Gastrocnemius medialis (tissue), 4 donors: ENCODE data around the gene A3GALT2. TPM values are rescaled to one million over a fixed set of nuclear protein-coding genes. Genes with fewer than 3 reads are reported as not detected.

Source experiments
- ATAC-seq, 2 donors: fragments of 150-250 bp; one replicate each; pipeline ENCODE4 v1.9.1; 2016
- DNase-seq, 2 donors: peaks; one replicate each; pipeline ENCODE4 v3.0.0-alpha.2; 2019
- H3K27ac ChIP-seq, 4 donors: fragments of 200-600 bp; sonication (generic); 1 replicate in 1 of 4; 2 replicates in 3 of 4; pipeline ENCODE4 v1.5.1; 2016 to 2018; ENCODE audit warnings: mild to moderate bottlenecking in 2 of 4, moderate library complexity in 1 of 4
- H3K27me3 ChIP-seq, 3 donors: fragments of 200-600 bp; sonication (generic) in 2 of 3; 1 replicate in 1 of 3; 2 replicates in 2 of 3; pipeline versions ENCODE4 v1.5.1 to v1.6.0; 2016 to 2019; ENCODE audit warnings: mild to moderate bottlenecking in 1 of 3, moderate library complexity in 1 of 3
- H3K36me3 ChIP-seq, 2 donors: fragments of 200-600 bp; sonication (generic) in 1 of 2; one replicate each; pipeline ENCODE4 v1.5.1; 2017 to 2018
- H3K4me1 ChIP-seq, 2 donors: fragments of 200-600 bp; sonication (generic) in 1 of 2; one replicate each; pipeline ENCODE4 v1.5.1; 2016 to 2017; ENCODE audit warnings: mild to moderate bottlenecking in 2 of 2
- H3K4me3 ChIP-seq, 4 donors: fragments of 200-600 bp; sonication (generic) in 3 of 4; 1 replicate in 1 of 4; 2 replicates in 3 of 4; pipeline ENCODE4 v1.5.1; 2016 to 2019; ENCODE audit warnings: mild to moderate bottlenecking in 2 of 4
- H3K9me3 ChIP-seq, 3 donors: fragments of 200-600 bp; sonication (generic) in 2 of 3; 1 replicate in 1 of 3; 2 replicates in 2 of 3; pipeline ENCODE4 v1.5.1; 2016 to 2019
- CTCF ChIP-seq, 5 experiments: fragments of 450-650 bp in 3 of 5; fragments of 200-600 bp in 2 of 5; sonication (generic) in 2 of 5; IDR thresholded peaks in 4 of 5; conservative IDR thresholded peaks in 1 of 5; 1 replicate in 4 of 5; 2 replicates in 1 of 5; pipeline ENCODE4 v1.5.1; 2016 to 2019; ENCODE audit warnings: antibody characterized with exemption in 5 of 5, mild to moderate bottlenecking in 3 of 5, moderate library complexity in 3 of 5
- POLR2A ChIP-seq, 2 donors: fragments of 450-650 bp; IDR thresholded peaks; one replicate each; pipeline ENCODE4 v1.6.1; 2017; ENCODE audit warnings: antibody characterized with exemption in 2 of 2, mild to moderate bottlenecking in 2 of 2, moderate library complexity in 2 of 2
- in situ Hi-C, 4 donors: fragments of 200-750 bp; cut with MboI; loops; one replicate each; pipeline versions ENCODE4 v1.15.0 to v1.8.0; 2017; ENCODE audit warnings: low sequenced_read_pairs in 4 of 4
- intact Hi-C: fragments of 100-400 bp; cut with DNase I; formaldehyde crosslinking; loops from one replicate; pipeline ENCODE4 v1.15.1; 2023; ENCODE audit warnings: low total_unique reads
- total RNA-seq, 4 donors: library from RNA; depleted of rRNA; stranded (reverse); fragments of >200 nt; gene quantifications; one replicate each; pipeline versions ENCODE4 v1.1.0 to v1.2.3, GENCODE V29; 2016

A3GALT2 gene
- total RNA-seq, 4 donors from 2014 or later, result not detected

DNA sequence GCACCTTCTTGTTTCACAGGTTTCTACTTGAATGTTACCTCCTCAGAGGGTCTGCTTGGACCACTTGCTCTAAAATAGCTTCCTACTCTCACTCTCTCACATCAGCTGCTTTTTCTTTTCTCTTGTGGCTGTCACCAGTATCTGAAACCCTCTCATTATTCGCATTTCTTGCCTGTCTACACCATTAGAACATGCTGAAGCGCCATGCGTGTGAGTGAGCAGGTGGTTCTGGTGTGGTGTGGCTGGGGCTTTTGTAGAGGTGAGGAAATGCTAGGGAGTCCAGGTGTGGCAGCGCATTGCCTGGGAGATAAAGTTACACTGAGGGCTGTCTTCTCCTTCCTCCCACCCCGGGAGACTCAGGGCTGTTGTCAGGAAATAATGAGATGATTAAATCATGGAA lies 60.5 kb downstream of the A3GALT2 start:
- in situ Hi-C loops, result no loop called here
- intact Hi-C loops, result no loop called here
- Histone ChIP-seq H3K27me3 (no peaks in the 10 kb centered on the region), H3K36me3 (no peaks in the 10 kb centered on the region), H3K27ac (no peak overlapping the region), H3K4me1 (peaks cover 45 to 59% of the 10 kb centered on the region in 2 donors), H3K4me3 (no peak overlapping the region), H3K9me3 (no peaks in the 10 kb centered on the region)
- no peak for DNase-seq
- TF ChIP-seq CTCF (IDR thresholded peaks at IDR 0.05 in 4 of 5, conservative IDR thresholded peaks at IDR 0.05 in 1 of 5), result no peak
- no peak for ATAC-seq

DNA sequence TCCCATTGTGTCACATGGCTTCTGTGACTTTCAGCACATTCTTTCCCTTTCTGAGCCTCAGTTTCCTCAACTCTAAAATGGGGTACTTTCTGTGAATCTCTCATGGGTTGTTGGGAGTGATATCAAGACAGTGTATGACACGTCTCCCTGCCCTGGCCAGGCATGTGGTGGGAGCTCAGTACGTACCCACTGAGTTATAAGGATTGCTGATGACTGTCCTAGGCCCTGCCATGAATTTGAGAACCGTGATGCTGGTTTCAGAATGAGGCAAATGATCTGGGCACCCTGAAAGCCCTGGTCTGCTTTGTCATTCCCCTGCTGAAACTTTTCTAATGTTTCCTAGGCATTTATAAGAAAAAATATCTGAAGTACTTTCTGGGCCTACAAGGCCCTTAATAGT lies 61.0 kb downstream of the A3GALT2 start:
- TF ChIP-seq POLR2A (IDR thresholded peaks at IDR 0.05) (no peak), CTCF (IDR thresholded peaks at IDR 0.05 in 4 of 5, conservative IDR thresholded peaks at IDR 0.05 in 1 of 5) (no peak)
- no peak for ATAC-seq

GRCh38 chr1:33258788-33259274 lies 62.1 kb downstream of the A3GALT2 start:
- Histone ChIP-seq H3K27ac (no peak overlapping the region), H3K4me1 (peaks cover 39 to 55% of the 10 kb centered on the region in 2 donors), H3K9me3 (no peaks in the 10 kb centered on the region), H3K4me3 (peak overlapping the region in 1 of 4 donors; percentile 61), H3K27me3 (no peaks in the 10 kb centered on the region), H3K36me3 (no peaks in the 10 kb centered on the region)
- TF ChIP-seq POLR2A (IDR thresholded peaks at IDR 0.05), result no peak
- no peak for TF ChIP-seq CTCF (IDR thresholded peaks at IDR 0.05 in 4 of 5, conservative IDR thresholded peaks at IDR 0.05 in 1 of 5)
- in situ Hi-C loops (no loop called here), intact Hi-C loops (no loop called here)
- DNase-seq, result no peak
- no peak for ATAC-seq

More for the DNA sequence above, 61.0 kb downstream of the A3GALT2 start:
- in situ Hi-C loops (no loop called here), intact Hi-C loops (no loop called here)
- peaks cover 45 to 62% of the 10 kb centered on the region in 2 donors for H3K4me1 ChIP-seq
- no peaks in the 10 kb centered on the region for H3K9me3 ChIP-seq
- no peaks in the 10 kb centered on the region for H3K36me3 ChIP-seq
- no peak overlapping the region for H3K4me3 ChIP-seq
- no peak for DNase-seq
- no peaks in the 10 kb centered on the region for H3K27me3 ChIP-seq
- no peak overlapping the region for H3K27ac ChIP-seq

DNA sequence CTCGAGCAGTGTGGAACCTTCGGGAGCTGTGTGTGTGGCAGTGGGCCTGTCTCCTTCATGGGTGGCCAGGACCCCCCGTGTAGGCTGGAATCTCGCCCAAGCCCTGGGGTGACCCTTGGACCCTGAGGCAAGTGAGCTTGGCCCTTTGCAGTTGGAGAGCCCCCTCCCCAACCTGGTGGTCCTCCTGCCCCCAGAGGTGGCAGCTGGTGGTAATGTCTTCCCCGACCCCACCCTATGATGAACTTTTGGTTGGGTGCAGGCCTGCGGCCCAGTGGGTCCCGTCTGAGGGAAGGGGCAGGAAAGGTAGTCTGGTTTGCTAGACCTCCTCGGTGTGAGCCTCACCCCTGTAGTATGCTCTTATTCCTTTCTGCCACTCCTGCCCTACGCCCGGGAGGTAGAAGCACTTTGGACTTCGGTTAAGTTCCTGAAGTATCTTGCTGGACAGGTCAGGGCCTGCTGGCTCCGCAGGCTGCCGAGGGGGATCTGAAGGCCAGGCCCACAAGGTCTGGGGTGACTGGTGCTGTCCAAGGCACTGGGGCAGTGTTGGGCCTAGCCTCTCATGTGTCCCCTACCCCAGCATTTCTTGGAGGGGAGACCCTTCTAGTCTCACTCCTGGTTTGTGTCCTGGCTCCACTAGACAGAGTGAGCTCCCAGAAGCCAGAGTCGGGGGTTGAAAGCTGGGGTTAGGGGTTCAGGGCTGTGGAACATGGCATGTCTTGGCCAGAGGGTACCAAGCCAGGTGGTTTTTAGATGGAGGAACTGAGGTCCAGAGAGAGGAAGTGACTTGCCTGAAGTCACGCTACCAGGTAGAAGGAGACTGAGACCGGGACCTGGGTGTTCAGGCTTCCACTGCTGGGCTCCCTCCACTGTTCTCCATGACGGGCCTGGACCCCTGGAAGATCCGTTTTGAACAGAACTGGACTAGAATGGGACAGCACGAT lies 62.9 kb downstream of the A3GALT2 start:
- Histone ChIP-seq H3K9me3 (no peaks in the 10 kb centered on the region), H3K4me3 (peak overlapping the region; percentile 61 to 76 (median 66)), H3K4me1 (peaks cover 37 to 50% of the 10 kb centered on the region in 2 donors), H3K27ac (peak overlapping the region; percentile 65 to 75 (median 74)), H3K27me3 (no peaks in the 10 kb centered on the region), H3K36me3 (no peaks in the 10 kb centered on the region)
- TF ChIP-seq CTCF (IDR thresholded peaks at IDR 0.05 in 4 of 5, conservative IDR thresholded peaks at IDR 0.05 in 1 of 5) (no peak), POLR2A (IDR thresholded peaks at IDR 0.05) (no peak)
- ATAC-seq (no peak), DNase-seq (no peak)
- in situ Hi-C loops, result no loop called here
- intact Hi-C loops, result no loop called here
